ENCODE results near the gene RMND1.
"Not testable (repeated sequence)": the region's sequence is repeated elsewhere in the genome, so short reads cannot be mapped to it uniquely, and the experiment has no call there.

The RMND1 gene

DNA sequence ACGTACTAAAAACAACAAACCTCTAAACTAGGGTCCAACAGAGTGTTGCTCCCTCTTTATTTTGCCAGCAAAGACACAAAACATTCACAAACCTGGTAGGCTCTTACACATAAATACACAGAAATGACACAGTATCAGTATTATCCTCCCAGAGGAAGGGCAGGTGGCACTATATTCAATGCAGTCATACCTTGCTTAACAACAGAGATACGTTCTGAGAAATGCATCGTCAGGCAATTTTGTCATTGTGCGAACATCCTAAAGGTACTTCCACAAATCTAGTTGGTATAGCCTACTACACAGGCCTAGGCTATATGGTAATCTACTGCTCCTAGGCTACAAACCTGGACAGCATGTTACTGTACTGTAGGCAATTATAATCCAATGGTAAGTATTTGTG is 70.2 kb downstream of the RMND1 start:
- no peak for DNase-seq

GRCh38 chr6:151380848-151381205 is 71.1 kb downstream of the RMND1 start:
- no peak for DNase-seq

GRCh38 chr6:151379933-151380847 is 71.7 kb downstream of the RMND1 start:
- DNase-seq = no peak

GRCh38 chr6:151377095-151377494 is 74.8 kb downstream of the RMND1 start:
- no peak for DNase-seq

DNA sequence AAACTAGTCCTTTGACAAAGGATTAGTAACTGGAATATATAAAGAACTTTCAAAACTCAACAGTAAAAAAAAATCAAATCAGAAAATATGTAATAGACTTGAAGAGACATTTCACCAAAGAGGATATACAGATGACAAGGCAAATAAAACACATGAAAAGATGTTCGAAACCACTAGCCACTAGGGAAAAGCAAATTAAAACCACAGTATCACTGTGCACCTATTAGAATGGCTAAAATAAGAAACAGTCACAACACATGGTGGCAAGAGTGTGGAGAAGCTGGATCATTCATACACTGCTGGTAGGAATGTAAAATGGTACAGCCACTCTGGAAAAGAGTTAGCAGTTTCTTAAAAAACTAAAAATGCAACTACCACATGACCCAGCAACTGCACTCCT is 75.5 kb downstream of the RMND1 start:
- no peak for DNase-seq

DNA sequence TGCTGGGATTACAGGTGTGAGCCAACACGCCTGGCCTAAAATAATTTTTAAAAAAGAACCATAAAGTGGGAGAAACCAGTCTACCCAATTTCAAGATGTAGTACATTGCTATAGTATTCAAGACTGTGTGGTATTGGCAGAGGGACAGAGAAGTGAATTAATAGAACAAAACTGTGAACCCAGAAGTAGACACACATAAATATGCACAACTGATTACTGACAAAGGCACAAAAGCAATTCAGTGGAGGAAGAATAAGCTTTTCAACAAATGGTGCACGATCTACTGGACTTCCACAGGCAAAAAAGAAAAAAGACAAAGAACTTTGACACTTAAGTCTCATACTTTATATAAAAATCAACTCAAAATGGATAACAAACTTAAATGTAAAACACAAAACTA is 76.1 kb downstream of the RMND1 start:
- no peak for DNase-seq

DNA sequence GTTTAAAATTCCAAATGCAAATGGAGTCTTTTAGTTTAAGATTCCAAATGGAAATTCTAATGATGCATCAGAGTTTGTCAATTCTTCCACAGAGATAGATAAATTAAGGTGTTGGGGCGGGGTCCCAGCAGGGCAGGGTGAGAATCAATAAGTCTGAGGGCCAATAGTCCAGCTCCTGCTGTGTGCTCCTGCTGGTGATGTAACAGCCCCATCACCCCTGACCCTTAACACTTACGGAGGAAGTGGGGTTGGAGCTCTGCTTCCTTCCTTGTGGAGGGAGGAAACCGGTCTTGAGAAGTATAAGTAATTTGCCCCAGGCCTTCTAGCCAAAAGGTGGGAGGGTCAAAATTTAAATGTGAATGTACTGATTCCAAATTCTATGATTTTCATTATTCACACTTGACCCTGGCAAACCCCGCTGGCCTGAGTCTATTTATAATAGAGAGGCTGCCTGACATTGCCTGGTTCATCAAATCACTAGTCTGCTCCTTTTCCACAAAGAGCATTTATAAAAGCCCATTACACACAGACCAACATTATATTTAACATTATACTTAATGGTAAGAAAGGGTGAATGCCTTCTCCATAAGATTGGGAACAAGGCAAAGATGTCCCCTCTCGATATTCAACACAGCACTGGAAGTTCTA is 77.8 kb downstream of the RMND1 start:
- no peak for DNase-seq

DNA sequence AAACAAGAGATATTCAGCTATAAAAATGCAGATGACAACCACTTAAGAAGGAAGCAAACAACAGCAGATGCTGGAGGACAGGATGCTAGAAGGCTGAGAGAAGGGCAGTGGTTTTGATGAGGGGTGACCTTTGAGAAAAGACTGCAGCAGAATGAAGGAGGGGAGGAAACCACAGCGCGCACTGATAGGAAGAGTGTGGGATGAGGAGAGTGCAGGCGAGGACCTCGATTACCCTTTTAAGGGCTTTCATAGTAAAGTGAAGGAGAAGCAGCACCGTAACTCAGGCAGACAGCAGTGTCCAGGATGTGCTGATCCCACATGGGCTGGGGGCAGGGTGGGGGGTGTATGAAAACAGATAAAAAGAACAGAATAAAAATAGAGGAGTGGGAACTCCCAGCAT is 79.8 kb downstream of the RMND1 start:
- DNase-seq = no peak

GRCh38 chr6:151370509-151371078 is 81.3 kb downstream of the RMND1 start:
- no peak for DNase-seq

- no peak for DNase-seq
Observed at GRCh38 chr6:151365233-151365632, 86.7 kb downstream of the RMND1 start.

DNA sequence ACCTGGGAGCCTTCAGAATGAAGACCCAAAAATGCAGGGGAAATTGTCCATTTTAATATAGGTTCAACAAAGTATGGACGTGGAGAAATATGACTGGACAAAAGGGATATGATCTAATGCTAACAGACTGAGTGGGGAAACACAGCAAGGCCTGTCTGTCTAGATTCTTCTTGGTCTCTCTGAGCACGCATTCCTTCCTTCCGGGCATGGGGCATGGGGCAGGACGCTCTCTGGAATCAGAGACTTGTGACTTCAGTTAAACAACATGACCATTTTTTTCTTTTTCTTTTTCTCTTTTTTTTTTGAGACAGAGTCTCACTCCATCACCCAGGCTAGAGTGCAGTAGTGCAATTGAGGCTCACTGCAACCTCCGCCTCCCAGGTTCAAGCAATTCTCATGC is 92.4 kb downstream of the RMND1 start:
- DNase-seq = no peak

- DNase-seq = no peak
Observed at GRCh38 chr6:151358475-151358874, 93.5 kb downstream of the RMND1 start.

DNA sequence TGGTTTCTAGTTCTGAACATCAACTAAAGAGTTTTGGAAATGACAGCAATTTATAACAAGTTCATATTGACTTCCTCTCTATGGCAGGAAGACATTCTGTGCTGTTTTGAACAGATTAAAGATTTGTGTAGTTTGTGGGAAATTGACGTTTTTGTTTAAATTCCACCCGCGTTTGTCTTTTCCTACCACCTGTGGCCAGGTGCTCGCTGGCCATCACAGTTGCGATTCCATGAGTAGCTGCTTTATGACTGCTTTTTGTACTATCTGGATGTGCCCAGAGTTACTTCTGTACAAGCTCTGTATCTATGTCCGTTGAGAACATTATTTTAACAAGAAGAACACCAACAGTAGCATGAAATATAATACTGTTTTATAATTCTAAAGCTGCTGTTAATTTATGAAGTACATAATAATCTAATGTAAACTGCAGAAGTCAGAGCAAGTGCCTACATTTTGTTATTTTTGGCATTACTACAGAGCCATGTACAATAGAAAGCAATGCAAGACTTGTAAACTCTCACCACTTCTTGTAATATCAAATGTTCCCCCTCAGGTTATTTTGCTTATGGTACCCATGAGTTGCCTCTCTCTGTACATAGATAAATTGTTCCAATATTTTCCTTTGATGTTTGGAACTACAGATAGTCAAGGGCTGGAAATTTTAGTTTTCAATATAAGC is 94.0 kb downstream of the RMND1 start:
- no peak for DNase-seq

- not testable (repeated sequence) for DNase-seq
Observed at GRCh38 chr6:151356983-151357382, 94.9 kb downstream of the RMND1 start.
